ENCODE measurements around the gene ABHD17A. TPM values are rescaled to one million over a fixed set of nuclear protein-coding genes. Genes with fewer than 3 reads are reported as not detected.

ABHD17A gene
- total RNA-seq, 1 experiment from 2014 or later, result 60.7 TPM

- no peak overlapping the region for H3K4me3 Mint-ChIP-seq
- no peak for ATAC-seq
- CTCF ChIA-PET, result interaction anchor here (0.9 kb wide), 1 partner anchor 18 kb away, joined by 3 read pairs; no protein-coding TSS in a partner anchor
- H3K36me3 Mint-ChIP-seq, result peaks cover 16% of the 10 kb centered on the region
- no peak overlapping the region for H3K27ac Mint-ChIP-seq
- no peak for DNase-seq (ENCODE audit: low spot score)
- no peaks in the 10 kb centered on the region for H3K27me3 Mint-ChIP-seq (ENCODE audit: low read depth)
- TF ChIP-seq AR (CRISPR knock-in tag; IDR thresholded peaks at IDR 0.05) (no peak), ERG (CRISPR knock-in tag; IDR thresholded peaks at IDR 0.05) (no peak), NR3C1 (CRISPR knock-in tag; conservative IDR thresholded peaks at IDR 0.05; ENCODE audit: low read depth) (no peak), TEAD1 (CRISPR knock-in tag; IDR thresholded peaks at IDR 0.05) (no peak), STAT6 (CRISPR knock-in tag; conservative IDR thresholded peaks at IDR 0.05; ENCODE audit: low read depth) (no peak), FOXK1 (CRISPR knock-in tag; IDR thresholded peaks at IDR 0.05) (no peak), PRRX2 (CRISPR knock-in tag; IDR thresholded peaks at IDR 0.05) (no peak), JUN (CRISPR knock-in tag; IDR thresholded peaks at IDR 0.05) (no peak), RORB (CRISPR knock-in tag; IDR thresholded peaks at IDR 0.05) (no peak), ZNF671 (CRISPR knock-in tag; IDR thresholded peaks at IDR 0.05) (no peak), SOX15 (CRISPR knock-in tag; IDR thresholded peaks at IDR 0.05) (no peak), ZBTB43 (CRISPR knock-in tag; IDR thresholded peaks at IDR 0.05) (no peak), ZNF138 (CRISPR knock-in tag; conservative IDR thresholded peaks at IDR 0.05) (no peak)
- TF ChIP-seq, protein P1, sequence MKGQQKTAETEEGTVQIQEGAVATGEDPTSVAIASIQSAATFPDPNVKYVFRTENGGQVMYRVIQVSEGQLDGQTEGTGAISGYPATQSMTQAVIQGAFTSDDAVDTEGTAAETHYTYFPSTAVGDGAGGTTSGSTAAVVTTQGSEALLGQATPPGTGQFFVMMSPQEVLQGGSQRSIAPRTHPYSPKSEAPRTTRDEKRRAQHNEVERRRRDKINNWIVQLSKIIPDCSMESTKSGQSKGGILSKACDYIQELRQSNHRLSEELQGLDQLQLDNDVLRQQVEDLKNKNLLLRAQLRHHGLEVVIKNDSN (CRISPR knock-in tag; IDR thresholded peaks at IDR 0.05), result no peak
- TF ChIP-seq, protein P2, sequence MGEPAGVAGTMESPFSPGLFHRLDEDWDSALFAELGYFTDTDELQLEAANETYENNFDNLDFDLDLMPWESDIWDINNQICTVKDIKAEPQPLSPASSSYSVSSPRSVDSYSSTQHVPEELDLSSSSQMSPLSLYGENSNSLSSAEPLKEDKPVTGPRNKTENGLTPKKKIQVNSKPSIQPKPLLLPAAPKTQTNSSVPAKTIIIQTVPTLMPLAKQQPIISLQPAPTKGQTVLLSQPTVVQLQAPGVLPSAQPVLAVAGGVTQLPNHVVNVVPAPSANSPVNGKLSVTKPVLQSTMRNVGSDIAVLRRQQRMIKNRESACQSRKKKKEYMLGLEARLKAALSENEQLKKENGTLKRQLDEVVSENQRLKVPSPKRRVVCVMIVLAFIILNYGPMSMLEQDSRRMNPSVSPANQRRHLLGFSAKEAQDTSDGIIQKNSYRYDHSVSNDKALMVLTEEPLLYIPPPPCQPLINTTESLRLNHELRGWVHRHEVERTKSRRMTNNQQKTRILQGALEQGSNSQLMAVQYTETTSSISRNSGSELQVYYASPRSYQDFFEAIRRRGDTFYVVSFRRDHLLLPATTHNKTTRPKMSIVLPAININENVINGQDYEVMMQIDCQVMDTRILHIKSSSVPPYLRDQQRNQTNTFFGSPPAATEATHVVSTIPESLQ (CRISPR knock-in tag; IDR thresholded peaks at IDR 0.05), result no peak
- H3K9me3 Mint-ChIP-seq, result no peaks in the 10 kb centered on the region
- H3K4me1 Mint-ChIP-seq, result no peaks in the 10 kb centered on the region
- POLR2A ChIA-PET, result no interaction called here
Observed at GRCh38 chr19:1914826-1915341, 29.6 kb upstream of the ABHD17A start.
